ENCODE results near the gene TRMT13.
"Not testable (repeated sequence)": the region's sequence is repeated elsewhere in the genome, so short reads cannot be mapped to it uniquely, and the experiment has no call there.

TRMT13 gene

GRCh38 chr1:100162881-100163280 lies 29.9 kb downstream of the TRMT13 start:
- DNase-seq (ENCODE audit: low read depth in 2 of 2): no peak

GRCh38 chr1:100164216-100164615 lies 31.3 kb downstream of the TRMT13 start:
- no peak for DNase-seq (ENCODE audit: low read depth in 2 of 2)

- DNase-seq (ENCODE audit: low read depth in 2 of 2): no peak
Observed at GRCh38 chr1:100164702-100165101, 31.7 kb downstream of the TRMT13 start.

- no peak for DNase-seq (ENCODE audit: low read depth in 2 of 2)
Observed at GRCh38 chr1:100168051-100168450, 35.1 kb downstream of the TRMT13 start.

- DNase-seq (ENCODE audit: low read depth in 2 of 2): no peak
Observed at GRCh38 chr1:100177295-100178041, 44.5 kb downstream of the TRMT13 start.

- DNase-seq (ENCODE audit: low read depth in 2 of 2): no peak
Observed at GRCh38 chr1:100178091-100178490, 45.1 kb downstream of the TRMT13 start, which contains the start of gene LRRC39. LRRC39 (minus strand) TSS chr1:100178256; CDS start chr1:100168516, 9,740 bp downstream.

- no peak for DNase-seq (ENCODE audit: low read depth in 2 of 2)
Observed at GRCh38 chr1:100183370-100183769, 50.4 kb downstream of the TRMT13 start.

GRCh38 chr1:100184536-100184935 lies 51.6 kb downstream of the TRMT13 start:
- no peak for DNase-seq (ENCODE audit: low read depth in 2 of 2)

GRCh38 chr1:100187912-100188311 lies 54.9 kb downstream of the TRMT13 start:
- DNase-seq (ENCODE audit: low read depth in 2 of 2): no peak

- no peak for DNase-seq (ENCODE audit: low read depth in 2 of 2)
Observed at GRCh38 chr1:100188617-100189016, 55.7 kb downstream of the TRMT13 start.

GRCh38 chr1:100198596-100198995 lies 65.6 kb downstream of the TRMT13 start:
- DNase-seq (ENCODE audit: low read depth in 2 of 2): no peak

- not testable (repeated sequence) for DNase-seq (ENCODE audit: low read depth in 2 of 2)
Observed at GRCh38 chr1:100200060-100200459, 67.1 kb downstream of the TRMT13 start.
